Measurements from ENCODE around the gene ITIH3. TPM values are rescaled to one million over a fixed set of nuclear protein-coding genes. Genes with fewer than 3 reads are reported as not detected.

ITIH3 gene
- total RNA-seq, 1 experiment from 2014 or later, result not detected

DNA sequence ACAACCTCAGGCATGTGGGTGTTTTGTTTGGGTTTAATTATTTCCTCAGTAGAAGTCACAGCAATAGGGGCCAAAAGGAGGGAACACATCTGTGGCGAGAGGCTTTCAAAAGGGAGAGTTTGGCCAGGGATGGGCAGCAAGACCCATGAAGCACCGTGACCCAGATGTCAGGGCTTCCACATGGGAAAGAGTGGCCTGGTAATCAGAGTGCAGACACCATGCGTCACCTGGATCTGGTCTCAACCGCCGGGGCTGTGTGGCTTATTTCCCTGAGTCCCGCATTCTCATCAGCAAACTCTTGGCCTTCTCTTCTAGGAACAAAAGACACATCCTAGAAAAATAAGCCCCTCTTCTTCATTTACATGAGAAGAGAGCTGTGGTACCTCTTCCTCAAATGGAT lies 52.6 kb downstream of the ITIH3 start:
- POLR2A ChIA-PET, result no interaction called here

DNA sequence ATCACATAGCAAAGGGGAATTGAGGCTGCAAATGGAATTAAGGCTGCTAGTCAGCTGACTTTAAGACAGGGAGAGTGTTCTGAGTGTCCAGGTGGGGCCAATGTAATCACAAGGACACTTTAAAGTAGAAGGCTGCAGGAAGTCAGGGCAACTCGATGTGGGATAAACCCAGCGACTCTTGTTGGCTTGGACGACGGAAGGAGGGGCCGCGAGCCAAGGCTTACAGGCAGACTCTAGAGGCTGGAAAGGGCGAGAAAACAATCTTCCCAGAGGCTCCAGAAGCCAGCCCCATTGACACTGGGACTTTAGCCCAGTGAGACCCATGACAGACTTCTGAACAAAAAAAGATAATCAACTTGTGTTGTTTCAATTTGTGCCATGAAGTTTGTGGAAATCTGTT lies 53.1 kb downstream of the ITIH3 start:
- no peak for DNase-seq (ENCODE audit: unreplicated experiment)
- Mint-ChIP-seq H3K36me3 (ENCODE audit: insufficient read depth, unreplicated experiment) (peaks cover 7% of the 10 kb centered on the region), H3K27ac (ENCODE audit: low read depth, unreplicated experiment) (no peak overlapping the region), H3K4me1 (ENCODE audit: insufficient read depth, unreplicated experiment) (no peaks in the 10 kb centered on the region), H3K9me3 (ENCODE audit: unreplicated experiment) (no peaks in the 10 kb centered on the region), H3K4me3 (ENCODE audit: unreplicated experiment) (no peak overlapping the region), H3K27me3 (ENCODE audit: insufficient read depth, unreplicated experiment) (no peaks in the 10 kb centered on the region)
- no TSS peak for BruUV-seq (replicated peaks)
- CTCF ChIA-PET, result interaction anchor here (0.7 to 0.8 kb wide), 3 partner anchors 31 to 139 kb away, joined by 3 to 5 read pairs (median 3); no protein-coding TSS in a partner anchor
- POLR2A ChIA-PET, result no interaction called here
- intact Hi-C loops (cut with micrococcal nuclease), result no loop called here
- TF ChIP-seq, protein P1, sequence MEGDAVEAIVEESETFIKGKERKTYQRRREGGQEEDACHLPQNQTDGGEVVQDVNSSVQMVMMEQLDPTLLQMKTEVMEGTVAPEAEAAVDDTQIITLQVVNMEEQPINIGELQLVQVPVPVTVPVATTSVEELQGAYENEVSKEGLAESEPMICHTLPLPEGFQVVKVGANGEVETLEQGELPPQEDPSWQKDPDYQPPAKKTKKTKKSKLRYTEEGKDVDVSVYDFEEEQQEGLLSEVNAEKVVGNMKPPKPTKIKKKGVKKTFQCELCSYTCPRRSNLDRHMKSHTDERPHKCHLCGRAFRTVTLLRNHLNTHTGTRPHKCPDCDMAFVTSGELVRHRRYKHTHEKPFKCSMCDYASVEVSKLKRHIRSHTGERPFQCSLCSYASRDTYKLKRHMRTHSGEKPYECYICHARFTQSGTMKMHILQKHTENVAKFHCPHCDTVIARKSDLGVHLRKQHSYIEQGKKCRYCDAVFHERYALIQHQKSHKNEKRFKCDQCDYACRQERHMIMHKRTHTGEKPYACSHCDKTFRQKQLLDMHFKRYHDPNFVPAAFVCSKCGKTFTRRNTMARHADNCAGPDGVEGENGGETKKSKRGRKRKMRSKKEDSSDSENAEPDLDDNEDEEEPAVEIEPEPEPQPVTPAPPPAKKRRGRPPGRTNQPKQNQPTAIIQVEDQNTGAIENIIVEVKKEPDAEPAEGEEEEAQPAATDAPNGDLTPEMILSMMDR (IDR thresholded peaks at IDR 0.05; ENCODE audit: unreplicated experiment), result no peak

More for the DNA sequence above, 52.6 kb downstream of the ITIH3 start:
- Mint-ChIP-seq H3K4me1 (ENCODE audit: insufficient read depth, unreplicated experiment) (no peaks in the 10 kb centered on the region), H3K9me3 (ENCODE audit: unreplicated experiment) (no peaks in the 10 kb centered on the region), H3K27ac (ENCODE audit: low read depth, unreplicated experiment) (no peak overlapping the region), H3K36me3 (ENCODE audit: insufficient read depth, unreplicated experiment) (peaks cover 7% of the 10 kb centered on the region), H3K4me3 (ENCODE audit: unreplicated experiment) (no peak overlapping the region), H3K27me3 (ENCODE audit: insufficient read depth, unreplicated experiment) (no peaks in the 10 kb centered on the region)
- no TSS peak for BruUV-seq (replicated peaks)
- TF ChIP-seq, protein P1 (IDR thresholded peaks at IDR 0.05; ENCODE audit: unreplicated experiment), result no peak
- CTCF ChIA-PET, result interaction anchor here (0.7 to 0.8 kb wide), 2 partner anchors 32 to 139 kb away, joined by 3 read pairs; no protein-coding TSS in a partner anchor
- intact Hi-C loops (cut with micrococcal nuclease), result no loop called here
- no peak for DNase-seq (ENCODE audit: unreplicated experiment)

DNA sequence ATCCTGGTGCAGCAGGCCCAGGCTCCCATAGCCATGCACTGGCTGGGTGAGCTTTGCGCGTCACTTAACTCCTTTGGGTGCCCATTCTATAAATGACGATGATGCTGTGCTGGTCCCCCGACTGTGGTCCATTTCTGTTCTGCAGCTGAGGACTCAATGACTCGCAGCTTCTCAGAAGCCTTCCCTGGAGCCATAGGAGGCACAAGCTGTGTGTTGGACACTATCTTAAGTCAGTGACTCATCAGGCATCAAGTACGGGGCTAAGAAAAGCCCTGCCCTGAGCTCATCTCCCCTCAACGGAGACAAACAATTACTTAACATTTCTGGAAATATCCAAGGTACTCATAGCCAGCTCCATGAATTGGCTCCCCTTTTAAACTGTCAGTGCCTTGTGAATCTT lies 54.0 kb downstream of the ITIH3 start:
- no peak overlapping the region for H3K4me3 Mint-ChIP-seq (ENCODE audit: unreplicated experiment)

DNA sequence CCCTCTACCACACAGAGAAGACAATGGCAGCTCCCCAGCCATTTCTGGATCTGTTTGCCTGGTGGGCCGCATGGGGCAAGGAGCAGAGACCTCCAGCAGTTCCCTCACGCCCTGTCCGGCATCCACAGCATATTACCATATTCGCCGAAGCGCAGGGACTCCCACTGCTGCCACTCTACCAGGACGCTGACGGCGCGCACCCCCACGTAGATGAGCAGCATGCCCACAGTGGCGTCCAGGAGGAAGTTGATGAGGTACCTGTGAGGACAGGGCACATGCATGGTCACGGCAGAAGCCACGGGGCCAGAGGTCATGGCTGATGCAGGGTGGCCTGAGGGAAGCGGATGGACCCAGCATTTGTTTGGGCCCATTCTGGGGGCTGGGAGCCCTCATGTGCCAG lies 55.1 kb downstream of the ITIH3 start:
- H3K4me1 Mint-ChIP-seq (ENCODE audit: insufficient read depth, unreplicated experiment), result no peaks in the 10 kb centered on the region
- H3K36me3 Mint-ChIP-seq (ENCODE audit: insufficient read depth, unreplicated experiment), result peaks cover 7% of the 10 kb centered on the region
- intact Hi-C loops (cut with micrococcal nuclease), result no loop called here
- ChIA-PET POLR2A (no interaction called here), CTCF (interaction anchor here (0.6 to 1.7 kb wide), 6 partner anchors 9 to 791 kb away, joined by 3 to 5 read pairs (median 4); no protein-coding TSS in a partner anchor)
- no peaks in the 10 kb centered on the region for H3K9me3 Mint-ChIP-seq (ENCODE audit: unreplicated experiment)
- no peak overlapping the region for H3K4me3 Mint-ChIP-seq (ENCODE audit: unreplicated experiment)
- H3K27me3 Mint-ChIP-seq (ENCODE audit: insufficient read depth, unreplicated experiment), result no peaks in the 10 kb centered on the region
- no peak for DNase-seq (ENCODE audit: unreplicated experiment)
- BruUV-seq (replicated peaks), result no TSS peak
- TF ChIP-seq, protein P1 (IDR thresholded peaks at IDR 0.05; ENCODE audit: unreplicated experiment), result no peak
- no peak overlapping the region for H3K27ac Mint-ChIP-seq (ENCODE audit: low read depth, unreplicated experiment)

More for the DNA sequence above, 54.0 kb downstream of the ITIH3 start:
- Mint-ChIP-seq H3K4me1 (ENCODE audit: insufficient read depth, unreplicated experiment) (no peaks in the 10 kb centered on the region), H3K9me3 (ENCODE audit: unreplicated experiment) (no peaks in the 10 kb centered on the region), H3K27me3 (ENCODE audit: insufficient read depth, unreplicated experiment) (no peaks in the 10 kb centered on the region), H3K36me3 (ENCODE audit: insufficient read depth, unreplicated experiment) (peaks cover 7% of the 10 kb centered on the region), H3K27ac (ENCODE audit: low read depth, unreplicated experiment) (no peak overlapping the region)
- CTCF ChIA-PET, result interaction anchor here (0.6 to 1.0 kb wide), 2 partner anchors 100 to 348 kb away, joined by 3 read pairs; no protein-coding TSS in a partner anchor
- peak; percentile 46 for DNase-seq (ENCODE audit: unreplicated experiment)
- intact Hi-C loops (cut with micrococcal nuclease), result no loop called here
- TF ChIP-seq, protein P1 (IDR thresholded peaks at IDR 0.05; ENCODE audit: unreplicated experiment), result no peak
- POLR2A ChIA-PET, result interaction anchor here (0.6 kb wide), 2 partner anchors 19 to 1882 kb away, joined by 3 read pairs; no protein-coding TSS in a partner anchor
- no TSS peak for BruUV-seq (replicated peaks)

All from MCF 10A (cell line).